H1 (cell line): Measurements from ENCODE around the gene ANAPC5.

Source experiments
- EZH2 ChIP-seq: fragments of 200-600 bp; sonication (generic); IDR thresholded peaks from 2 replicates; pipeline ENCODE4 v1.7.1; 2012; ENCODE audit warnings: low read depth, mild to moderate bottlenecking, moderate library complexity, low read length, inconsistent platforms; ENCODE audit not compliant: severe bottlenecking
- POLR2A ChIP-seq, 2 experiments: IDR thresholded peaks; 1 replicate in 1 of 2; 2 replicates in 1 of 2; pipeline ENCODE4 v1.6.1; 2011; ENCODE audit warnings: low read depth in 2 of 2, low read length in 2 of 2, mild to moderate bottlenecking in 2 of 2; ENCODE audit errors: control extremely low read depth in 1 of 2
- SP1 ChIP-seq: IDR thresholded peaks from 2 replicates; pipeline ENCODE4 v1.6.1; 2011; ENCODE audit warnings: low read depth, low read length
- TF ChIP-seq, protein P1 (sequence below), 3 experiments: IDR thresholded peaks; 1 replicate in 2 of 3; 2 replicates in 1 of 3; pipeline versions ENCODE4 v1.5.1 to v1.6.1; 2011; ENCODE audit warnings: low read length in 3 of 3, mild to moderate bottlenecking in 3 of 3, inconsistent platforms in 2 of 3, low read depth in 1 of 3, moderate library complexity in 1 of 3; ENCODE audit not compliant: insufficient read depth in 1 of 3; ENCODE audit errors: control extremely low read depth in 1 of 3

DNA sequence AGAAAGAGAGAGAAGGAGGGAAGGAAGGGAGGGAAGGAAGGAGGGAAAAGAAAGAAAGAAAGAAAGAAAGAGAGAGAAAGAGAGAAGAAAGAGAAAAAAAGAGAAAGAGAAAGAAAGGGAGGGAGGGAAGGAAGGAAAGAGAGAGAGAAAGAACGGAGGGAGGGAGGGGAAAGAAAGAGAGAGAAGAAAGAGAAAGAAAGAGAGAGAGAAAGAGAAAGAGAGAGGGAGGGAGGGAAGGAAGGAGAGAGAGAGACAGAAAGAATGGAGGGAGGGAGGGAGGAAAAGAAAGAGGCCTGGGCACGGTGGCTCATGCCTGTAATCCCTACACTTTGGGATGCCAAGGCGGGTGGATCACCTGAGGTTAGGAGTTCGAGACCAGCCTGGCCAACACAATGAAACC, 5.1 kb upstream of the ANAPC5 start:
- no peak for TF ChIP-seq SP1
- no peak for TF ChIP-seq EZH2
- TF ChIP-seq POLR2A (IDR thresholded peaks at IDR 0.05; ENCODE audit: control extremely low read depth in 1 of 2, low read depth in 2 of 2, low read length in 2 of 2): no peak
- TF ChIP-seq, protein P1, sequence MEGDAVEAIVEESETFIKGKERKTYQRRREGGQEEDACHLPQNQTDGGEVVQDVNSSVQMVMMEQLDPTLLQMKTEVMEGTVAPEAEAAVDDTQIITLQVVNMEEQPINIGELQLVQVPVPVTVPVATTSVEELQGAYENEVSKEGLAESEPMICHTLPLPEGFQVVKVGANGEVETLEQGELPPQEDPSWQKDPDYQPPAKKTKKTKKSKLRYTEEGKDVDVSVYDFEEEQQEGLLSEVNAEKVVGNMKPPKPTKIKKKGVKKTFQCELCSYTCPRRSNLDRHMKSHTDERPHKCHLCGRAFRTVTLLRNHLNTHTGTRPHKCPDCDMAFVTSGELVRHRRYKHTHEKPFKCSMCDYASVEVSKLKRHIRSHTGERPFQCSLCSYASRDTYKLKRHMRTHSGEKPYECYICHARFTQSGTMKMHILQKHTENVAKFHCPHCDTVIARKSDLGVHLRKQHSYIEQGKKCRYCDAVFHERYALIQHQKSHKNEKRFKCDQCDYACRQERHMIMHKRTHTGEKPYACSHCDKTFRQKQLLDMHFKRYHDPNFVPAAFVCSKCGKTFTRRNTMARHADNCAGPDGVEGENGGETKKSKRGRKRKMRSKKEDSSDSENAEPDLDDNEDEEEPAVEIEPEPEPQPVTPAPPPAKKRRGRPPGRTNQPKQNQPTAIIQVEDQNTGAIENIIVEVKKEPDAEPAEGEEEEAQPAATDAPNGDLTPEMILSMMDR (IDR thresholded peaks at IDR 0.05; ENCODE audit: control extremely low read depth in 1 of 3, insufficient read depth in 1 of 3, low read depth in 1 of 3, low read length in 3 of 3): no peak
